HepG2 (cell line): ENCODE results near the gene ARHGDIA. TPM values are rescaled to one million over a fixed set of nuclear protein-coding genes. Genes with fewer than 3 reads are reported as not detected.
A peak's percentile ranks its signal among the peaks of the same experiment; 100 is the strongest.

Experiments
- ARNT ChIP-seq: fragments of 450-650 bp; IDR thresholded peaks from 2 replicates; pipeline ENCODE4 v1.6.1; 2017
- ATF1 ChIP-seq: IDR thresholded peaks from 2 replicates; pipeline ENCODE4 v1.6.1; 2016; ENCODE audit warnings: mild to moderate bottlenecking, control low read depth
- CENPX ChIP-seq: sonication (generic); formaldehyde crosslinking; IDR thresholded peaks from 2 replicates; pipeline ENCODE4 v1.9.0; 2021; ENCODE audit warnings: mild to moderate bottlenecking, missing genetic modification reagents, moderate library complexity
- DBP ChIP-seq: sonication (generic); formaldehyde crosslinking; IDR thresholded peaks from 2 replicates; pipeline ENCODE4 v1.4.0; 2020; ENCODE audit warnings: missing genetic modification reagents; ENCODE audit errors: not compliant biosample characterization
- ESRRA ChIP-seq: sonication (generic); formaldehyde crosslinking; IDR thresholded peaks from 2 replicates; pipeline ENCODE4 v1.5.1; 2020; ENCODE audit warnings: mild to moderate bottlenecking, low read depth, missing genetic modification reagents
- FOXJ3 ChIP-seq: sonication (generic); formaldehyde crosslinking; IDR thresholded peaks from 2 replicates; pipeline ENCODE4 v1.4.0; 2020; ENCODE audit warnings: missing genetic modification reagents, mild to moderate bottlenecking, borderline replicate concordance
- GZF1 ChIP-seq: sonication (generic); formaldehyde crosslinking; IDR thresholded peaks from 2 replicates; pipeline ENCODE4 v1.5.1; 2020; ENCODE audit warnings: mild to moderate bottlenecking, missing genetic modification reagents
- HHEX ChIP-seq: IDR thresholded peaks from 2 replicates; pipeline ENCODE4 v1.6.1; 2016; ENCODE audit warnings: control low read depth
- HNRNPLL ChIP-seq: fragments of 200-400 bp; formaldehyde crosslinking; IDR thresholded peaks from 2 replicates; pipeline ENCODE4 v1.6.1; 2017; ENCODE audit warnings: mild to moderate bottlenecking, low read depth, low read length; ENCODE audit not compliant: poor library complexity, severe bottlenecking
- JUND ChIP-seq: sonication (generic); formaldehyde crosslinking; IDR thresholded peaks from 2 replicates; pipeline ENCODE4 v1.8.0; 2022; ENCODE audit warnings: mild to moderate bottlenecking, missing genetic modification reagents
- MXD4 ChIP-seq: IDR thresholded peaks from 2 replicates; pipeline ENCODE4 v1.6.1; 2016; ENCODE audit warnings: mild to moderate bottlenecking, missing biosample characterization, missing genetic modification reagents
- MYC ChIP-seq: sonication (generic); formaldehyde crosslinking; IDR thresholded peaks from 2 replicates; pipeline ENCODE4 v1.9.0; 2021; ENCODE audit warnings: missing genetic modification reagents, borderline replicate concordance
- PBX2 ChIP-seq: IDR thresholded peaks from 2 replicates; pipeline ENCODE4 v1.6.1; 2016; ENCODE audit warnings: control low read depth
- SAFB2 ChIP-seq: sonication (generic); formaldehyde crosslinking; IDR thresholded peaks from 2 replicates; pipeline ENCODE4 v1.5.1; 2020; ENCODE audit warnings: missing genetic modification reagents, low read depth, mild to moderate bottlenecking, borderline replicate concordance
- SMAD9 ChIP-seq: sonication (generic); formaldehyde crosslinking; IDR thresholded peaks from 2 replicates; pipeline ENCODE4 v1.5.1; 2020; ENCODE audit warnings: mild to moderate bottlenecking, missing genetic modification reagents
- SMARCC2 ChIP-seq: fragments of 450-650 bp; IDR thresholded peaks from 2 replicates; pipeline ENCODE4 v1.6.1; 2017; ENCODE audit warnings: antibody characterized with exemption, mild to moderate bottlenecking
- SYNCRIP ChIP-seq: fragments of 200-400 bp; formaldehyde crosslinking; IDR thresholded peaks from 2 replicates; pipeline ENCODE4 v1.6.1; 2018; ENCODE audit warnings: mild to moderate bottlenecking, low read depth, low read length; ENCODE audit not compliant: insufficient read depth
- TBL1XR1 ChIP-seq: fragments of 150-350 bp; IDR thresholded peaks from 2 replicates; pipeline ENCODE4 v1.6.1; 2014; ENCODE audit warnings: borderline replicate concordance, low read length; ENCODE audit not compliant: partially characterized antibody
- THAP7 ChIP-seq: sonication (generic); formaldehyde crosslinking; IDR thresholded peaks from 2 replicates; pipeline ENCODE4 v1.8.1; 2023; ENCODE audit warnings: mild to moderate bottlenecking, missing genetic modification reagents
- XRCC5 ChIP-seq: fragments of 200-400 bp; formaldehyde crosslinking; optimal IDR thresholded peaks from 2 replicates; pipeline ENCODE3; 2017; ENCODE audit warnings: mild to moderate bottlenecking, low read length
- YY1 ChIP-seq: IDR thresholded peaks from 2 replicates; pipeline ENCODE4 v1.6.1; 2011; ENCODE audit warnings: low read length, low read depth, moderate library complexity, mild to moderate bottlenecking; ENCODE audit not compliant: insufficient read depth, insufficient replicate concordance
- ZFP37 ChIP-seq: sonication (generic); formaldehyde crosslinking; IDR thresholded peaks from 2 replicates; pipeline ENCODE4 v1.4.0; 2020; ENCODE audit warnings: missing genetic modification reagents, borderline replicate concordance
- ZNF354B ChIP-seq: sonication (generic); formaldehyde crosslinking; IDR thresholded peaks from 2 replicates; pipeline ENCODE4 v1.8.0; 2022; ENCODE audit warnings: mild to moderate bottlenecking, missing genetic modification reagents
- ZNF574 ChIP-seq: sonication (generic); formaldehyde crosslinking; IDR thresholded peaks from 2 replicates; pipeline ENCODE4 v1.4.0; 2020; ENCODE audit warnings: missing genetic modification reagents
- ZNF777 ChIP-seq: sonication (generic); formaldehyde crosslinking; IDR thresholded peaks from 2 replicates; pipeline ENCODE4 v1.4.0; 2020; ENCODE audit warnings: missing genetic modification reagents
- ZSCAN9 ChIP-seq: IDR thresholded peaks from 2 replicates; pipeline ENCODE4 v1.6.1; 2016; ENCODE audit warnings: borderline replicate concordance
- polyA plus RNA-seq, 8 experiments: library from polyadenylated mRNA; depleted of rRNA in 3 of 8; stranded (reverse) in 7 of 8; unstranded in 1 of 8; fragments of >200 nt; fragmentation: Illumina TruSeq in 4 of 8; extraction: Trizol in 4 of 8; gene quantifications; 2 replicates each; pipeline versions ENCODE4 v1.2.1 to v1.2.3, GENCODE V29; 2011 to 2016; ENCODE audit warnings: low read depth in 4 of 8, missing spikeins in 1 of 8, mixed read lengths in 1 of 8; ENCODE audit not compliant: insufficient read depth in 1 of 8
- total RNA-seq, 5 experiments: library from RNA; depleted of rRNA; stranded (reverse); fragments of >200 nt; fragmentation: Illumina TruSeq; extraction: Trizol; gene quantifications; 2 replicates each; pipeline ENCODE4 v1.2.3, GENCODE V29; 2016; ENCODE audit warnings: low read depth in 1 of 5

ARHGDIA gene
- total and polyA plus RNA-seq, 2 of the 13 experiments (the other 11 are each of a cell fraction or from before 2014, with no cell fraction given) = 40.0 to 64.0 TPM

- TF ChIP-seq THAP7 (CRISPR knock-in tag) = peak; percentile 84; the same call in 1 of the 2 replicates
- peak; percentile 84 for TF ChIP-seq JUND (CRISPR knock-in tag)
- no peak for TF ChIP-seq SYNCRIP
- TF ChIP-seq HNRNPLL = peak; percentile 72
- TF ChIP-seq YY1 = peak; percentile 97
- TF ChIP-seq HHEX (CRISPR knock-in tag) = no peak
- peak; percentile 88 for TF ChIP-seq ZNF574
- TF ChIP-seq ZFP37 = no peak
- TF ChIP-seq XRCC5 = no peak
- peak; percentile 97 for TF ChIP-seq SAFB2 (CRISPR knock-in tag)
- TF ChIP-seq CENPX (CRISPR knock-in tag) = no peak
- 0 out of 2 replicates have a peak, but pooled peaks have one; percentile 52 for TF ChIP-seq ZNF777 (CRISPR knock-in tag)
- peak; percentile 64; the same call in 1 of the 2 replicates for TF ChIP-seq ZNF354B (CRISPR knock-in tag)
- no peak for TF ChIP-seq FOXJ3 (CRISPR knock-in tag)
- TF ChIP-seq ATF1 = no peak
- no peak for TF ChIP-seq TBL1XR1
- TF ChIP-seq GZF1 (CRISPR knock-in tag) = no peak
- no peak; the same call in 1 of the 2 replicates for TF ChIP-seq PBX2 (CRISPR knock-in tag)
- TF ChIP-seq MXD4 (CRISPR knock-in tag) = peak; percentile 95
- TF ChIP-seq ARNT = no peak
- TF ChIP-seq MYC (CRISPR knock-in tag) = peak; percentile 100
- TF ChIP-seq SMARCC2 = no peak
- peak; percentile 28 for TF ChIP-seq DBP (CRISPR knock-in tag)
- TF ChIP-seq ZSCAN9 (CRISPR knock-in tag) = peak; percentile 72
- TF ChIP-seq SMAD9 (CRISPR knock-in tag) = peak; percentile 87; the same call in 1 of the 2 replicates
- peak; percentile 89 for TF ChIP-seq ESRRA (CRISPR knock-in tag)
Measured at GRCh38 chr17:81871387-81872230, 472 bp upstream of the ARHGDIA start (continued).
